ENCODE data around the gene DAZAP1. TPM values are rescaled to one million over a fixed set of nuclear protein-coding genes. Genes with fewer than 3 reads are reported as not detected.

DAZAP1 gene
- total and polyA plus RNA-seq, 8 donors, result 35.3 to 67.4 (median 55.1) TPM

DNA sequence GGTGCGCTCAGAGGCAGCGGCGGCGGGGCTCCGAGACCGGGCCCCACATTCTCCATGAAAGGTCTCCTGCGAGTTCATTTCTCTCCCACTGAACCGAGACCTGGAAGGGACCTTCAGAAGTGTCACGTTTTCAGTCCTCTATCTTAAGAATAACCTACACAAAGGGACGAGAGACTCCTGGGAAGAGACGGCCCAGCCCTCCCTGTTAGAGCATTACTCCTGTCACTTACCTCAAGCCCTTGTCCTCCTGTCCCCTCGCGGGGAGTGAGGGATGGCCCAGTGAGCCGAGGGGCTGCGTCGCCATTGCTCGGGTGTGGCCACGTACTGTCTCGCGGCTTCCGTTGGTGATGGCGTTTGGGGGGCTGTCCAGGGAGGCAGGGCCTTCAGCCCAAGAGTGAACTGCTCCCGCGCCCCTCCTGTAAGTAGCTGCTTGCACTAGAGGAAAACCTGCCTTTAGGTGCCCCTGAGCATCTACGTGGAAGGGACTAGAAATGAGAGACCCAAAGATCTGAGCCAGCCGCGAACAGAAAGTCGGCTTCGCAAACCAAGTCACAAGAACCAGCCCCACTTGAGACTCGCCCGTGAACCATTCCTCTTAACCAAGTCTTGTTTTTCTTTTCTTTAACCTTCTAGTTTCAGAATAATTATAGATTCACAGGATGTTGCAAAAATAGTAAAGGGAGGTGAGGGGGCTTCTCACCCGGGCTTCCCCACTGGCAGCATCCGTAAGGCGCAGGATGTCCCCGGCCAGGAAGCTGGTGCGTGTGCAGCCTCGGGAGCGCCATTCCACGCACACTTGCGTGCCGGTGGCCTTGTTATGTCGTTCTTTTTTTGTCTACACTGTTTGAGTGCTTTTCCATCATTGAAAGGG lies 44.8 kb upstream of the DAZAP1 start:
- no peak for FAIRE-seq
- WGBS, 2 donors, result 90 to 91% methylated on average over 42 of the region's 42 CpGs
- H3K36me3 ChIP-seq, result peaks cover 0 to 21% (median 3%) of the 10 kb centered on the region in 3 donors

DNA sequence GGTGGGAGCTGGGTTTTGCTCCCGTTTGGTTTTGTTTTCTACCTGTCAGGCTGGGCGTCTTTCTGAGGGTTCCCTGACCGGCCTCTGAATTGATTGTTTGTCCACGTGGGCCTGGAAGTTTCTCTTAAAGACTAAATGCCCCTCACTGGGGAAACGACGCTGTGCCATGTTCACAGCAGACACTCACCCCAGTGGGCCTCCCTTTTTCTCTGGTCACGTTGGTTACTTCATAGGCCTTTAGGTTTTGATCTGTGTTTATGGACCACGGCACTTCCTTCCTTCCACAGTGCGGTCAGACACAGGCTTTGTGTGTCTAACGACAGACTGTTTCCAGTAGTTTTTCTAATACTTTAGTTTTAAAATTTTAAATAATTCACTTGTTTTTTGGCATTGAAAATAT lies 43.8 kb upstream of the DAZAP1 start:
- no peak overlapping the region for H3K4me3 ChIP-seq
- H3K36me3 ChIP-seq, result peaks cover 0 to 23% (median 0%) of the 10 kb centered on the region in 3 donors
- no peaks in the 10 kb centered on the region for H3K27me3 ChIP-seq
- FAIRE-seq, result no peak
- 86 to 91% methylated on average over 10 of the region's 10 CpGs for WGBS, 2 donors
- TF ChIP-seq CTCF (IDR thresholded peaks at IDR 0.05), result no peak
- H3K9me3 ChIP-seq, result no peaks in the 10 kb centered on the region
- ATAC-seq, result no peak
- intact Hi-C loops (cut with DNase I), result no loop called here
- no peak for DNase-seq
- H3K4me1 ChIP-seq, result peaks cover 0 to 12% (median 0%) of the 10 kb centered on the region in 3 donors
- no peak overlapping the region for H3K27ac ChIP-seq

More for the DNA sequence above, 44.8 kb upstream of the DAZAP1 start:
- no peak overlapping the region for H3K27ac ChIP-seq
- no peak for ATAC-seq
- DNase-seq, result no peak
- H3K9me3 ChIP-seq, result no peaks in the 10 kb centered on the region
- TF ChIP-seq CTCF (IDR thresholded peaks at IDR 0.05), result no peak
- intact Hi-C loops (cut with DNase I), result no loop called here
- no peaks in the 10 kb centered on the region for H3K27me3 ChIP-seq
- no peak overlapping the region for H3K4me3 ChIP-seq
- H3K4me1 ChIP-seq, result peaks cover 0 to 12% (median 0%) of the 10 kb centered on the region in 3 donors

GRCh38 chr19:1364070-1364704 lies 43.2 kb upstream of the DAZAP1 start:
- WGBS, 2 donors, result 87 to 91% methylated on average over 15 of the region's 15 CpGs
- no peak for FAIRE-seq
- H3K9me3 ChIP-seq, result no peaks in the 10 kb centered on the region
- peaks cover 0 to 12% (median 0%) of the 10 kb centered on the region in 3 donors for H3K4me1 ChIP-seq
- peak in 1 of 4 donors; percentile 8 for TF ChIP-seq CTCF (IDR thresholded peaks at IDR 0.05)
- no peak overlapping the region for H3K4me3 ChIP-seq
- ATAC-seq, result no peak
- H3K27ac ChIP-seq, result no peak overlapping the region
- no peak for DNase-seq
- H3K36me3 ChIP-seq, result peaks cover 0 to 23% (median 0%) of the 10 kb centered on the region in 3 donors
- intact Hi-C loops (cut with DNase I), result no loop called here
- no peaks in the 10 kb centered on the region for H3K27me3 ChIP-seq

DNA sequence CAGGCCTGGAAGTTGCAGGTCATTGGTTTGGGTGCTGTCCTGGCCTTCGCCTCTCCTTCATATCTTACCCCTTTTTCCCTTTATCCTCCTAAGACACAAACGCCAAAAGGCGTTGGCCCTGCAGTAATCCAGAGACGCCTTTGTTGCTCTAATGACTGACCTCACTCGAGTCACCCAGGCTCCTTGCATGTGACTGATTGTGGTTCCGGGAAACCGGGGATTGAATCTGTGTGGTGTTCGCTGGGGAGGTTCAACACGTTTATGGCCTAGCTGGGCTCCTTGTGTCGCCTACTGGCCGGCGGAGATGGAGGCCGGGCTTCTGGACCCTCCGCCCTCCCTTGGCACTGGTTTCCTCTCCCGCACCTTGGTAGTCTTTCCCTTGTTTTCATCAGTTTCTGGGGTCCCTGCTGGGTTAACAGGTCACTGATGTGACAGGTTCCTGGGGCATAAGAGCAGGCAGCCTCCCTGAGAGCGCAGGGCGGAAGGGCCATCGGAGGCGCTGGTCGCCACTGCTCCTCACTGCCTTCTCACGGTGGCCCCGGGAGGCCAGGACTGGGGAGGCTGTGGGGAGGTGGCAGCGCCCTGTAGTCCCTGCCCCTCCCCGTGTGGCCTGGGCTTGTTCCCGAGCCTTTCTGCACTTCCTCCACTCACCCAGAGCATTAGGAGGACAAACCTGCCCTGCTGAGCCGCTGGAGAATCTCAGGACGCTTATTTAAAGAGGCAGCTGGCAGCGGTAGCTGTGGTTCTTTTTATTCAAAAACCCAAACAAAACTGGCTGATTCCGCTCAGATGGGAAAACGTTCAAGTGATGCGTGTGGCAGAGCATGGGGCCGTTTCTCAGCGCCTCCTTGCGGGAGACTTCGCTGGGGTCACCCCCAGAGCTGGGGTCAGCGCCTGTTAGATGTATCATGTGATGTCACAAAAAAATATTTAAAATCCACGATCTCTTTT lies 41.8 kb upstream of the DAZAP1 start:
- FAIRE-seq (no peak), ATAC-seq (no peak), DNase-seq (no peak)
- Histone ChIP-seq H3K4me1 (peaks cover 0 to 9% (median 0%) of the 10 kb centered on the region in 3 donors), H3K27ac (no peak overlapping the region), H3K36me3 (peaks cover 0 to 31% (median 0%) of the 10 kb centered on the region in 3 donors), H3K27me3 (no peaks in the 10 kb centered on the region), H3K4me3 (no peak overlapping the region), H3K9me3 (no peaks in the 10 kb centered on the region)
- WGBS, 2 donors, result 91 to 92% methylated on average over 37 of the region's 37 CpGs
- intact Hi-C loops (cut with DNase I), result no loop called here
- TF ChIP-seq CTCF (IDR thresholded peaks at IDR 0.05), result no peak

All from pancreas (tissue), 10 donors.